Gastroesophageal sphincter (tissue), 4 donors: ENCODE results near the gene PPIF. TPM values are rescaled to one million over a fixed set of nuclear protein-coding genes. Genes with fewer than 3 reads are reported as not detected.

Experiments
- ATAC-seq: fragments of 150-250 bp; one replicate; pipeline ENCODE4 v1.9.1; 2016; ENCODE audit warnings: mild to moderate bottlenecking, moderate library complexity
- H3K27ac ChIP-seq, 4 donors: fragments of 200-600 bp; sonication (generic) in 3 of 4; 1 replicate in 3 of 4; 2 replicates in 1 of 4; pipeline ENCODE4 v1.5.1; 2016 to 2019
- H3K27me3 ChIP-seq: fragments of 200-600 bp; sonication (generic); one replicate; pipeline ENCODE4 v1.5.1; 2019
- H3K36me3 ChIP-seq, 2 donors: fragments of 200-600 bp; sonication (generic); one replicate each; pipeline ENCODE4 v1.5.1; 2019; ENCODE audit warnings: control low read depth in 1 of 2
- H3K4me1 ChIP-seq, 3 donors: fragments of 200-600 bp; sonication (generic); 1 replicate in 2 of 3; 2 replicates in 1 of 3; pipeline ENCODE4 v1.5.1; 2016 to 2019; ENCODE audit warnings: control low read depth in 2 of 3
- H3K4me3 ChIP-seq, 2 donors: fragments of 200-600 bp; sonication (generic); one replicate each; pipeline ENCODE4 v1.5.1; 2019; ENCODE audit warnings: mild to moderate bottlenecking in 1 of 2, moderate library complexity in 1 of 2
- H3K9me3 ChIP-seq, 3 donors: fragments of 200-600 bp; sonication (generic); one replicate each; pipeline ENCODE4 v1.5.1; 2017 to 2019; ENCODE audit warnings: control low read depth in 2 of 3
- EP300 ChIP-seq: sonication (generic); formaldehyde crosslinking; IDR thresholded peaks from one replicate; pipeline ENCODE4 v1.6.1; 2017; ENCODE audit warnings: antibody characterized with exemption, mild to moderate bottlenecking
- POLR2A ChIP-seq, 2 donors: fragments of 450-650 bp; IDR thresholded peaks; one replicate each; pipeline ENCODE4 v1.6.1; 2017; ENCODE audit warnings: antibody characterized with exemption in 2 of 2, mild to moderate bottlenecking in 2 of 2, moderate library complexity in 1 of 2
- POLR2AphosphoS5 ChIP-seq: sonication (generic); formaldehyde crosslinking; IDR thresholded peaks from one replicate; pipeline ENCODE4 v1.6.1; 2017; ENCODE audit warnings: antibody characterized with exemption
- WGBS, 2 donors: methylation state at CpG; one replicate each; pipeline ENCODE4 v1.1.5; 2018; ENCODE audit warnings: low coverage in 1 of 2; 5-methylcytosine and 5-hydroxymethylcytosine counted together
- total RNA-seq, 4 donors: library from RNA; depleted of rRNA; stranded (reverse); fragments of >200 nt; gene quantifications; one replicate each; pipeline ENCODE4 v1.1.0, GENCODE V29; 2016
- TF ChIP-seq, protein P1 (sequence below), 4 experiments: fragments of 200-600 bp in 2 of 4; fragments of 450-650 bp in 2 of 4; sonication (generic) in 1 of 4; IDR thresholded peaks; one replicate each; pipeline ENCODE4 v1.5.1; 2017 to 2019; ENCODE audit warnings: antibody characterized with exemption in 4 of 4, mild to moderate bottlenecking in 2 of 4, moderate library complexity in 2 of 4

PPIF gene
- total RNA-seq, 4 donors from 2014 or later: 16.5 to 38.0 (median 22.8) TPM

DNA sequence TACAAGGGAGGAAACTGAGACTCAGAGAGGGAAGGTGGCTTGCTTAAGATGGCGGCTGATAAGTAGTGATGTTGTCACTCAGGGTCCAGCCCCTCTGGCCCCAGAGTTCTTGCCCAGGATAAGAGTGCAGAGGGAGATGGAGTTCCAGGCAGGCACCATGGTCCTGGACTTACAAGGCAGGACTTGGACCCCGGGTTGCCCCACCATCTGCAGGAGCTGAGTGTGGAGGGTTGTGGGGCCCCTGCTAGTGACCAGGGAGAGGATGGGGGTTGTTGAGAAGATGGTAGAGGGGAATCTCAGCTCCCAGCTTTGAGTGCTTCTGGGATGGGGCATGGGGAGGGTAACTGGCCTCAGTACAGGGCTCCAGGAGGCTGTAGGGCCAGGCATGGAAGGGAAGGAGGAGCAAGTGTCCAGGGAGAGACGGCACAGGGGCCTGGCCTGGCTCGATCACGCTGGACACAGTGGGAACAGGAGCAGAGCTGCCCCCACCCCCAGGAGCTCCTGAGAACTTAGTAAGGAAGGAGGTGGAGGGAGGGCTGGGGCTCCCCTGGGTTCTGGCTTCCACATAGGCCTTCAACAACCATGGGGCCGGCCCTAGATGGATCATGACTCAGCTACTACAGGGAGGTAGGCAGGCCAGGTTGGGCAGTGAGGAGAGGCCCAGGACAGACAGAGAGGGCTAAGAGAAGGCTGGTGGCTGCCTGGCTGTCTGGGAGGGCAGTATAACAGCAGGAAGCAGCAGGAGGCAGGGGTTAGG lies 28.2 kb downstream of the PPIF start:
- Histone ChIP-seq H3K9me3 (peaks cover 0 to 2% (median 0%) of the 10 kb centered on the region in 3 donors), H3K27ac (no peak overlapping the region), H3K4me1 (peaks cover under 1 to 38% (median 24%) of the 10 kb centered on the region in 3 donors), H3K4me3 (no peak overlapping the region), H3K36me3 (no peaks in the 10 kb centered on the region), H3K27me3 (no peaks in the 10 kb centered on the region)
- WGBS, 2 donors: 100% methylated on average over 1 of the region's 6 CpGs
- no peak for ATAC-seq
- TF ChIP-seq EP300: no peak
- TF ChIP-seq, protein P1, sequence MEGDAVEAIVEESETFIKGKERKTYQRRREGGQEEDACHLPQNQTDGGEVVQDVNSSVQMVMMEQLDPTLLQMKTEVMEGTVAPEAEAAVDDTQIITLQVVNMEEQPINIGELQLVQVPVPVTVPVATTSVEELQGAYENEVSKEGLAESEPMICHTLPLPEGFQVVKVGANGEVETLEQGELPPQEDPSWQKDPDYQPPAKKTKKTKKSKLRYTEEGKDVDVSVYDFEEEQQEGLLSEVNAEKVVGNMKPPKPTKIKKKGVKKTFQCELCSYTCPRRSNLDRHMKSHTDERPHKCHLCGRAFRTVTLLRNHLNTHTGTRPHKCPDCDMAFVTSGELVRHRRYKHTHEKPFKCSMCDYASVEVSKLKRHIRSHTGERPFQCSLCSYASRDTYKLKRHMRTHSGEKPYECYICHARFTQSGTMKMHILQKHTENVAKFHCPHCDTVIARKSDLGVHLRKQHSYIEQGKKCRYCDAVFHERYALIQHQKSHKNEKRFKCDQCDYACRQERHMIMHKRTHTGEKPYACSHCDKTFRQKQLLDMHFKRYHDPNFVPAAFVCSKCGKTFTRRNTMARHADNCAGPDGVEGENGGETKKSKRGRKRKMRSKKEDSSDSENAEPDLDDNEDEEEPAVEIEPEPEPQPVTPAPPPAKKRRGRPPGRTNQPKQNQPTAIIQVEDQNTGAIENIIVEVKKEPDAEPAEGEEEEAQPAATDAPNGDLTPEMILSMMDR (IDR thresholded peaks at IDR 0.05): no peak
- no peak for TF ChIP-seq POLR2AphosphoS5
- TF ChIP-seq POLR2A (IDR thresholded peaks at IDR 0.05): no peak

DNA sequence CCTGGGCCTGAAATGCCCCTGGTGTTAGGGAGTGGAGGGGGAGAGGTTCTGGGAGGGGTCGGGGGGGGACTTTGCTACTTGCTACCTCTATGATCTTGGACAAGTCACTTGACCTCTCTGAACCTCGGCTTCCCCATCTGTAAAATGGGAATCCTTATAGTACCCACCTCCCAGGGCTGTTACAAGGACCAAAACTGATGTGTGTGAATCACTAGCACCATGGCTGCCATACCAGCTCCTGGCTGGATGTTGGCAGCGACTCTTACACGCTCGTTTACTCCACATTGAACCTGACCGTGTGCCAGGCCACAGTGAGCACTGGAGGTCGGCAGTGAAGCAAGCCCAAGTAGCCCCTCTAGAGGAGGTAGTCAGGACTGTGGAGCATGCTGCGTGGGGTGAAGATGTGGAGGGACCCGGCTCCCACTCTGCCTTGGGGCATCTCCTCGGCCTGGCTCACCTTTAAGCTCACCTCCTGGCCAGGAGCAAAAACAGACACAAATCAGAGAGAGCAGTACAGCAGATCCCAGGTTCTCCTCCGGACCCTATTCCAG lies 28.9 kb downstream of the PPIF start:
- 96% methylated on average over 4 of the region's 11 CpGs; no CpG with 5 or more reads in 1 of the 2 donors for WGBS, 2 donors
- Histone ChIP-seq H3K4me1 (peaks cover 4 to 45% (median 31%) of the 10 kb centered on the region in 3 donors), H3K27ac (no peak overlapping the region), H3K9me3 (no peaks in the 10 kb centered on the region), H3K4me3 (no peak overlapping the region), H3K36me3 (no peaks in the 10 kb centered on the region), H3K27me3 (no peaks in the 10 kb centered on the region)
- ATAC-seq: no peak
- TF ChIP-seq POLR2A (IDR thresholded peaks at IDR 0.05) (no peak), POLR2AphosphoS5 (no peak), EP300 (no peak)
- TF ChIP-seq, protein P1 (IDR thresholded peaks at IDR 0.05): no peak

DNA sequence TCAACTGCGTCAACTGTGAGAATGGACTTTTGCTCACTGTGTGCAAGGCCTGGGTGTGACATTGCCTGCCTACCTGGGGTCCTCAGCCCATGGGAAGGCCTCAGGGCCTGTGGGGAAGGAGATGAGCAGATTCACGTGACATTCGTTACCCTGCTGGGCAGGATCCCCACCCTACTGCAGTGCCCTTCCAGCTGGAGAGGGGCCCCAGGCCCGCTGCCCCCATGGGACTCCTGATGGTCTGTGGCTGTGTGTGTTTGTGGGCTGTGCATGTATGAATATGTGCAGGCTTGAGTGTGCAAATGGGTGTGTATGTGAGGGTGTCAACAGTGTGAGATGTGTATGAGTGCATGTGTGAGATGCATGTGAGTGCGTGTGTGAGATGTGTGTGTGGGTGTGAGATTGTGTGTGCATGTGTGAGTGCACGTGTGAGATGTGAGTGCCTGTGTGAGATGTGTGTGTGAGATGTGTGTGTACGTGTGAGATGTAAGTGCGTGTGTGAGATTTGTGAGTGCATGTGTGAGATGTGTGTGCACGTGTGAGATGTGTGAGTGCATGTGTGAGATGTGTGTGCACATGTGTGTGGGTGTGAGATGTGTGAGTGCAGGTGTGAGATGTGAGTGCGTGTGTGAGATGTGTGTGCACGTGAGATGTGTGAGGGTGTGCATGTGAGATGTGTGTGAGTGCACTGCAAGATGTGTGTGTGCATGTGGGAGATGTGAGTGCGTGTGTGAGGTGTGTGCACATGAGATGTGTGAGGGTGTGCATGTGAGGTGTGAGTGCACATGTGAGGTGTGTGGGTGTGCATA lies 29.7 kb downstream of the PPIF start:
- Histone ChIP-seq H3K36me3 (no peaks in the 10 kb centered on the region), H3K4me3 (no peak overlapping the region), H3K9me3 (no peaks in the 10 kb centered on the region), H3K4me1 (peaks cover 8 to 53% (median 37%) of the 10 kb centered on the region in 3 donors), H3K27me3 (no peaks in the 10 kb centered on the region), H3K27ac (no peak overlapping the region)
- no peak for TF ChIP-seq POLR2A (IDR thresholded peaks at IDR 0.05)
- WGBS, 2 donors: 83 to 88% methylated on average over 11 to 12 of the region's 12 CpGs
- no peak for ATAC-seq

DNA sequence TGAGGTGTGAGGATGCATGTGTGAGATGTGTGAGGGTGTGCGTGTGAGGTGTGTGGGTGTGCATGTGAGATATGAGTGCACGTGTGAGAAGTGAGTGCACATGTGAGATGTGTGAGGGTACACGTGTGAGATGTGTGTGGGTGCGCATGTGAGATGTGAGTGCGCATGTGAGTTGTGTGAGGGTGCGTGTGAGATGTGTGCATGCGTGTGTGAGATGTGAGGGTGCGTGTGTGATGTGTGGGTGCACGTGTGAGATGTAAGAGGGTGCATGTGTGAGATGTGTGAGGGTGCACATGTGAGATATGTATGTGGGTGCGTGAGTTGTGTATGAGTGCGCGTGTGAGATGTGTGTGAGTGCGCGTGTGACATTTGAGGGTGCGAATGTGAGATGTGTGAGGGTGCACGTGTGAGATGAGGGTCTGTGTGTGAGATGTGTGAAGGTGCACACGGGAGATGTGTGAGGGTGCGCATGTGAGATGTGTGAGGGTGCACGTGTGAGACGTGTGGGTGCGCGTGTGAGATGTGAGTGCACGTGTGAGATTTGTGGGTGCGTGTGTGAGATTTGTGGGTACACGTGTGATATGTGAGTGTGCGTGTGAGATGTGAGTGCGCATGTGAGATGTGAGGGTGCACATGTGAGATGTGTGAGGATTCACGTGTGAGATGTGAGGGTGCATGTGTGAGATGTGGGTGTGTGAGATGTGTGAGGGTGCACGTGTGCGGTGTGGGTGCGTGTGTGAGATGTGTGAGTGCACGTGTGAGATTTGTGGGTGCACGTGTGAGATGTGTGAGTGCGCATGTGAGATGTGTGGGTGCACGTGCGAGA lies 30.5 kb downstream of the PPIF start:
- Histone ChIP-seq H3K4me1 (peaks cover 13 to 61% (median 46%) of the 10 kb centered on the region in 3 donors), H3K36me3 (no peaks in the 10 kb centered on the region), H3K4me3 (no peak overlapping the region), H3K27ac (no peak overlapping the region), H3K9me3 (no peaks in the 10 kb centered on the region), H3K27me3 (no peaks in the 10 kb centered on the region)
- ATAC-seq: no peak
- 86 to 87% methylated on average over 34 of the region's 36 CpGs for WGBS, 2 donors
- TF ChIP-seq POLR2AphosphoS5: no peak
- TF ChIP-seq, protein P1 (IDR thresholded peaks at IDR 0.05): no peak
- TF ChIP-seq EP300: no peak
- TF ChIP-seq POLR2A (IDR thresholded peaks at IDR 0.05): no peak

DNA sequence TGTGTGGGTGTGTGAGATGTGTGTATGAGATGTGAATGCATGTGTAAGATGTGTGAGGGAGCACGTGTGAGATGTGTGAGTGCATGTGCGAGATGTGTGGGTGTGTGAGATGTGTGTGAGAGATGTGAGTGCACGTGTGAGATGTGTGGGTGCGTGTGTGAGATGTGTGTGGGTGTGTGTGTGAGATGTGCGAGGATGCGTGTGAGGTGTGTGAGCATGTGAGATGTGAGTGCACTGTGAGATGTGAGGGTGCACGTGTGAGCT lies 31.0 kb downstream of the PPIF start:
- 79 to 87% methylated on average over 7 of the region's 7 CpGs for WGBS, 2 donors
- H3K27ac ChIP-seq: peak overlapping the region in 1 of 4 donors; percentile 91
- no peak for ATAC-seq

More for the DNA sequence above, 31.0 kb downstream of the PPIF start:
- no peaks in the 10 kb centered on the region for H3K36me3 ChIP-seq
- peaks cover 13 to 66% (median 46%) of the 10 kb centered on the region in 3 donors for H3K4me1 ChIP-seq
- no peaks in the 10 kb centered on the region for H3K9me3 ChIP-seq
- TF ChIP-seq, protein P1 (IDR thresholded peaks at IDR 0.05): no peak
- no peak for TF ChIP-seq EP300
- no peaks in the 10 kb centered on the region for H3K27me3 ChIP-seq
- H3K4me3 ChIP-seq: no peak overlapping the region
